Measurements from ENCODE around the gene GIMAP2. TPM values are rescaled to one million over a fixed set of nuclear protein-coding genes. Genes with fewer than 3 reads are reported as not detected.

The GIMAP2 gene
- total RNA-seq = 1 to 10 TPM; 1.9 to 2.4 TPM
- 6.5 TPM for polyA plus RNA-seq (ENCODE audit: insufficient read depth, low read depth, low replicate concordance)
- long read RNA-seq, donor 1, partial matches to known transcripts = 0 of 2 reads
- long read RNA-seq, donor 1, other reads (novel, unspliced or antisense) = 0 of 2 reads
- long read RNA-seq, donor 2, partial matches to known transcripts = 0 of 2 reads
- long read RNA-seq, donor 2, other reads (novel, unspliced or antisense) = 0 of 2 reads

DNA sequence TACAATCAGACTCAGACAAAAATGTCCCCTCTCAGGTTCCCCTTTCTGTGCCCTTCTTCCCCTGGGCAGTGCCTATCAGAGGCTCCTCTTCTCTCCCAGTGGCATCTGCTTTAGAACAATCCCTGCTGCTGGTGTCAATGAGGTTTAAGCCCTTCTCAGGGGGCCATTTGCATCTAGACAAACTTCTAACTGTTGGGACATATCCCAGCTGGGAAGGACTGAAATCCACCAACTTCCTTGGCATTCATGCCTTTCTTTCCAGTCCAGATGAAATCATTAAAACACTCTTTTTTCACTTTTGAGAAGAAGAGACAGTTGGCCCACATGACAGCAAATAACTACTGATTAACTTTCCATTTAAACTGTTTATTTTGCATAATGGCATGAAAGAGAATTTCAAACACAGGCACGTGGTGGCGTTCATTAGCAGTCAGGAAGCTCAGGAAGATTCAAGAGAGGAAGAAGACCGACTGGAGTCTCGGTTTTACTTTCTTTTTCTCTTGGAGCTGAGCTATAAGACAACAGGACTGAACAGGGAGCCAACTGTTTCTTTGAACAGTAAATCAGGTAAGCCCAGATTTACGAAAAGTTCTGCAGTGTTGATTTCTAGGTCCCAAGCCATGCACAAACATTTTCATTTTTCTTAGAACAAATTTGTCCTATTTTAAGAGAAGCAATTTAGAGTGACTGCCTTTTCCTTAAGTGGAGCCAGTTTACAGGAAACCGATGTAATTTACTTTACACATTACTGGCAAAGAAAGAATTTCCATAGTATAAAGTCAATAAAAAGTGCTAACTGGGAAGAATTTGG lies at the start of gene GIMAP2:
TSS of gene GIMAP2 (plus strand) at position 488 of the 811 bp plus-strand sequence. CDS start 1,354 bp downstream, outside the sequence.
- TF ChIP-seq, protein P1, sequence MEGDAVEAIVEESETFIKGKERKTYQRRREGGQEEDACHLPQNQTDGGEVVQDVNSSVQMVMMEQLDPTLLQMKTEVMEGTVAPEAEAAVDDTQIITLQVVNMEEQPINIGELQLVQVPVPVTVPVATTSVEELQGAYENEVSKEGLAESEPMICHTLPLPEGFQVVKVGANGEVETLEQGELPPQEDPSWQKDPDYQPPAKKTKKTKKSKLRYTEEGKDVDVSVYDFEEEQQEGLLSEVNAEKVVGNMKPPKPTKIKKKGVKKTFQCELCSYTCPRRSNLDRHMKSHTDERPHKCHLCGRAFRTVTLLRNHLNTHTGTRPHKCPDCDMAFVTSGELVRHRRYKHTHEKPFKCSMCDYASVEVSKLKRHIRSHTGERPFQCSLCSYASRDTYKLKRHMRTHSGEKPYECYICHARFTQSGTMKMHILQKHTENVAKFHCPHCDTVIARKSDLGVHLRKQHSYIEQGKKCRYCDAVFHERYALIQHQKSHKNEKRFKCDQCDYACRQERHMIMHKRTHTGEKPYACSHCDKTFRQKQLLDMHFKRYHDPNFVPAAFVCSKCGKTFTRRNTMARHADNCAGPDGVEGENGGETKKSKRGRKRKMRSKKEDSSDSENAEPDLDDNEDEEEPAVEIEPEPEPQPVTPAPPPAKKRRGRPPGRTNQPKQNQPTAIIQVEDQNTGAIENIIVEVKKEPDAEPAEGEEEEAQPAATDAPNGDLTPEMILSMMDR (IDR thresholded peaks at IDR 0.05) = no peak
- TF ChIP-seq POLR2A (IDR thresholded peaks at IDR 0.05) = no peak
- DNase-seq = no peak
- H3K27ac ChIP-seq = peak within 1 kb of the TSS; percentile 10 to 13
- intact Hi-C loops (cut with DNase I; ENCODE audit: low total_unique reads) = no loop called here
- no peaks in the 10 kb centered on the region for H3K9me3 ChIP-seq
- 32 to 40% methylated on average over 6 of the region's 6 CpGs for WGBS, 2 donors
- no peaks in the 10 kb centered on the region for H3K36me3 ChIP-seq (ENCODE audit: low read depth, missing control alignments)
- H3K27me3 ChIP-seq = no peaks in the 10 kb centered on the region
- H3K4me3 ChIP-seq = peak within 1 kb of the TSS; percentile 7 to 37
- no peaks in the 10 kb centered on the region for H3K4me1 ChIP-seq

DNA sequence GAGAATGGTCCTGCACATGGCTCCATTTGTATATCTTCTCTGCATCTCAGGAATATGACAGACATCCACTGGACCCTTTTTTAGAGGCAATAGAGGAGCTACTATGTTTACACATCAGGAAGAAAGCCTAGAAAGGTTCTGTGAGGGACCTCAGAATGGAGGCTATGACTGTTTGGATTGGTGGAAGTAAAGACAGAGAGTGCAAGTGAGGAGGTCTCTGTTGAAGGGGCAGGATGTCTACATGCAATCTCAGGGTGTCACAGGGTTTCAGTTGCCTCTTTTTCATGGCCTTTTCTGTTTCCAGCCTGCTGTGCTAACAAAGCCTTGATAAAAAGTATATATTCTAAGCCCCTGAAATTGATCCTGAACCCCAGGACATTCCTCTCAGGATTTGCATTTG lies 43.7 kb upstream of the GIMAP2 start:
- no peaks in the 10 kb centered on the region for H3K9me3 ChIP-seq
- H3K36me3 ChIP-seq (ENCODE audit: low read depth, missing control alignments) = no peaks in the 10 kb centered on the region
- no peak overlapping the region for H3K27ac ChIP-seq
- H3K4me1 ChIP-seq = no peaks in the 10 kb centered on the region
- no peak for TF ChIP-seq POLR2A (IDR thresholded peaks at IDR 0.05)
- TF ChIP-seq, protein P1 (IDR thresholded peaks at IDR 0.05) = no peak
- no peak for DNase-seq
- intact Hi-C loops (cut with DNase I; ENCODE audit: low total_unique reads) = no loop called here
- no peaks in the 10 kb centered on the region for H3K27me3 ChIP-seq
- H3K4me3 ChIP-seq = no peak overlapping the region

DNA sequence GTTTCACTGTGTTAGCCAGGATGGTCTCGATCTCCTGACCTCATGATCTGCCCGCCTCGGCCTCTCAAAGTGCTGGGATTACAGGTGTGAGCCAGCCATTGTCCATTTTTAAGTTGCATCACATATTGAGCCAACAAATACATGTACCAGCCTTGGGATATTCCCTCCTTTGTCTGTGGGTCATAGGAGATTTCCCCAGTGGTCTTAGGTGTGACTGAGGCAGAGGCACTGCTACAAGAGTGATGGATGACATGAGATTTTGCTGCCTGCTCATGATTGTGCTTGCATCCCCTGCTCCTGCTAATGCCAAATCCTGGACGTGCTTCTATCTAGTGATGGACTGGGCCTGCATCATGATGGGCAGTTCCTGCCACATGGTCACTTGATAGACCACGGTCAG lies 42.6 kb upstream of the GIMAP2 start:
- TF ChIP-seq POLR2A (IDR thresholded peaks at IDR 0.05) = no peak
- TF ChIP-seq, protein P1 (IDR thresholded peaks at IDR 0.05) = no peak
- Histone ChIP-seq H3K4me1 (no peaks in the 10 kb centered on the region), H3K27me3 (no peaks in the 10 kb centered on the region), H3K27ac (no peak overlapping the region), H3K4me3 (no peak overlapping the region), H3K9me3 (no peaks in the 10 kb centered on the region), H3K36me3 (ENCODE audit: low read depth, missing control alignments) (no peaks in the 10 kb centered on the region)
- WGBS, 2 donors = 90 to 93% methylated on average over 5 of the region's 5 CpGs
- no peak for DNase-seq
- intact Hi-C loops (cut with DNase I; ENCODE audit: low total_unique reads) = no loop called here

DNA sequence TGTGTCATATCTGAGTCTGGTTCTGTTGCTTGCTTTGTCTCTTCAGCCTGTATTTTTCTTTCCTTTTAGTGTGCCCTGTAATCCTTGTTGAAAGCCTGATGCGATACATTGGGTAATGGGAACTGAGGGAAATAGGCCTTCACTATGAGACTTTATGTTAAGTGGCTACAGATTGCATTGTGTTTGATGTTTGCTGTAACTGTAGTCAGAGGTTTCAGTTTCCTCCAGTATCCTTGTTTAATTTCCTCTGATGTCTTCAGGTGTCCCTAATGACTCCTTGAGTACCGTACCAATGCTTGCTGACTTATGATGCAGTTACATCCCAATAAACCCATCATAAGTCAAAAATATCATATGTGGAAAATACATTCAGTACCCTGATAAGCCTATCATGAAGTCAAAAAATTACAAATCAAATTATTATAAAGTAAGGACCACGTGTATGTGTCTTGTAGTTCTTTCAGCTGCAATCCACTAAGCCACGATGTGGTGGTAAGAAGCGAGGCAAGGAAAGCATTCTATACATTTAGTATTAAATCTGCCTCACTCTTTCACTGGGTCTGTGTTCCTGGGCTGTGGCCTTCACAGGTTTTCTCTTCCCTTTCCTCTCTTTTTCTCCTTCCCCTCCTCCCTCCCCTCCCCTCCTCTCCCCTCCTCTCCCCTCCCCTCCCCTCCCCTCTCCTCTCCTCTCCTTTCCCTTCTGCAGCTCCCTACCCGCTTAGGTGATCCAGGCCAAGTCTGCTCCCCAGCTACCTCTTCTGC lies 40.1 kb upstream of the GIMAP2 start:
- 77 to 81% methylated on average over 6 of the region's 6 CpGs for WGBS, 2 donors
- no peak overlapping the region for H3K4me3 ChIP-seq
- H3K9me3 ChIP-seq = no peaks in the 10 kb centered on the region
- intact Hi-C loops (cut with DNase I; ENCODE audit: low total_unique reads) = no loop called here
- no peak overlapping the region for H3K27ac ChIP-seq
- H3K36me3 ChIP-seq (ENCODE audit: low read depth, missing control alignments) = no peaks in the 10 kb centered on the region
- no peak for DNase-seq
- no peak for TF ChIP-seq POLR2A (IDR thresholded peaks at IDR 0.05)
- TF ChIP-seq, protein P1 (IDR thresholded peaks at IDR 0.05) = no peak
- no peaks in the 10 kb centered on the region for H3K4me1 ChIP-seq
- H3K27me3 ChIP-seq = no peaks in the 10 kb centered on the region
